Stimulated activated CD4-positive, alpha-beta T cell treated with anti-CD3 and anti-CD28 coated beads, TNF-alpha, amount 100 ng/mL, for 24 hours (primary cell): ENCODE data around the gene PM20D2.
"Not testable (repeated sequence)": the region's sequence is repeated elsewhere in the genome, so short reads cannot be mapped to it uniquely, and the experiment has no call there.

Experiments
- DNase-seq, 3 experiments: peaks; one replicate each; pipeline ENCODE4 v3.0.0-alpha.2; 2020; ENCODE audit warnings: low read depth in 3 of 3

Gene PM20D2

DNA sequence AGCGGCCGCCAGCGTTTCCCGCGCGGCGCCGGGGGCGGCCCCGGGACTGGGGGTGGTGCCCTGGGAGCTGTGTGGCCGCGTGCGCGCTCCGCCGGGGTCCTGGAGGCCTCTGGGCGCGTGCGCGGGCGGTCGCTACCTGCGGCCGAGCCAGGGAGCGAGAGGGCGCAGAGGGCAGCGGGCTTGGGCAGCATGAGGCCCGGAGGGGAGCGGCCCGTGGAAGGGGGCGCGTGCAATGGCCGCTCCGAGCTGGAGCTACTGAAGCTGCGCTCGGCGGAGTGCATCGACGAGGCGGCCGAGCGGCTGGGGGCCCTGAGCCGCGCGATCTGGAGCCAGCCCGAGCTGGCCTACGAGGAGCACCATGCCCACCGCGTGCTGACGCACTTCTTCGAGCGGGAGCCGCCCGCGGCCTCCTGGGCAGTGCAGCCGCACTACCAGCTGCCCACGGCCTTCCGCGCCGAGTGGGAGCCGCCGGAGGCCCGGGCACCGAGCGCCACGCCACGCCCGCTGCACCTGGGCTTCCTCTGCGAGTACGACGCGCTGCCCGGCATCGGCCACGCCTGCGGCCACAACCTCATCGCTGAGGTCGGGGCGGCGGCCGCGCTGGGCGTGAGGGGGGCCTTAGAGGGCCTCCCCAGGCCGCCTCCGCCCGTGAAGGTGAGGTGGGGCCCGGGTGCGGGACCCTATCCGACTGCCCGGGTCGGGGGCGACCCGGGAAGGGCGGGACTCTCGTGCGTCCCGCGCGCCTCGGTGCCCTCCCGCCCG is at the start of gene PM20D2:
Gene PM20D2, plus strand, starts transcription at position 100 of the 762 bp plus-strand sequence. Its CDS starts 90 bp downstream, at position 190.
- DNase-seq: peak; percentile 30 to 75 (median 55)

DNA sequence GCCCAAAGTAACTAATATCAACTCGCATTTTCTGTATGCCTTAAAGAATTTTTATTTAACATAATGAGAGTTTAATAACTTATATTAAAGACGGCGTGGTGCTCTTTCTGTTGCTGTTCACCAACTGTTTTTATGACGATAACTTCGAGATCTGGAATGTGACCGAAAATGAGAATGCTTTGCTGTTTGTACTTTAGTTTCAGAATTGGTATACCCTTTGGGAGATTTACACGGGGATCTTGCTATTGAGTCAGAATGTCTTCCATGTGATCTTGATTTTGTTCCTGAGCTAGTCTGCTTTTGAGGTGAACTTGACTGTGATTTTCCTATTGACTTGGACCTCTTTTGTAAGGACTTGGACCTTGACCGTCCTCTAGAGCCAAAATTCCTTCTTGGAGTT is 47.4 kb upstream of the PM20D2 start:
- DNase-seq: no peak

DNA sequence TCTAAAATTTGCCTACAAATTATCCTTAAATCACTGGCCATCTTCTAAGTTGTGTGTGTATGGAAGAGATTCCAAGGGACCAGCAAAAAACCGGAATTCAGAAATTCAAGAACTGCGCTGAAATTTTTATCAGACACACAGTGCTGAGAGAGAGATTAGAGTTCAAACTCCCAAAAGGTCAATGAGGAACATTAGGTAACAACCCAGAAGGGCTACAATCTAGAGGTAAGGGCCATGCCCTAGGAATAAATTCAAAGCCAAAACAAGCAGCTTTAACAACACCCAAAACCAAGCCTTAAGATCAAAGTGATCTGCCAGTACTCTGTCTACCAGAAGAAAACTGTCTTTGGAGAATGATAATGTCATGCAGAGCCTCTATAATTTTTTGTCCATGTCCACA is 45.7 kb upstream of the PM20D2 start:
- DNase-seq: no peak

DNA sequence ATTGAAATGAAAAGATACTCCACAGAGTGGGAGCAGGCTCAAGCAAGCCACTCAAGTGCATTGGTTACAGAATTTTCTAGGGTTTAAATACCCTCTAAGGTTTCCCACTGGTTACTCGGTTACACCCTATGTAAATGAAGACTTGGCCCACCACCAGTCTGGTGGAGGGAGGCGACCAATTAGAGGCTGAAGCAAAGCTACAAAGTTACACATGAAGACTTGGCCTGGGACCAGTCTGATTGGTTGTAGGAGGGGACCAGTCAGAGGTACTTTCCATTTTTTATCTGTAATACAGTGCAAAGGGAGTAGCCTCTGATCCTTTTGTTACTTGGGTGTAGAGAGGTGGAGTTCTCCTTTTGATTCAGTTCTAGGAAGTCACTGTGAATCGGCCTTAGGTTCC is 35.6 kb upstream of the PM20D2 start:
- no peak for DNase-seq

GRCh38 chr6:89111933-89112332 is 33.9 kb upstream of the PM20D2 start:
- no peak for DNase-seq

- DNase-seq: no peak
Observed at GRCh38 chr6:89116702-89117101, 29.2 kb upstream of the PM20D2 start.

- peak; percentile 0 to 29 (median 7) for DNase-seq
Observed at GRCh38 chr6:89117211-89118108, 28.4 kb upstream of the PM20D2 start, which contains the start of gene SRSF12. TSS of gene SRSF12 (minus strand) at chr6:89118071. CDS start at chr6:89117887, 184 bp downstream.

- no peak for DNase-seq
Observed at GRCh38 chr6:89118931-89119330, 26.9 kb upstream of the PM20D2 start.

DNA sequence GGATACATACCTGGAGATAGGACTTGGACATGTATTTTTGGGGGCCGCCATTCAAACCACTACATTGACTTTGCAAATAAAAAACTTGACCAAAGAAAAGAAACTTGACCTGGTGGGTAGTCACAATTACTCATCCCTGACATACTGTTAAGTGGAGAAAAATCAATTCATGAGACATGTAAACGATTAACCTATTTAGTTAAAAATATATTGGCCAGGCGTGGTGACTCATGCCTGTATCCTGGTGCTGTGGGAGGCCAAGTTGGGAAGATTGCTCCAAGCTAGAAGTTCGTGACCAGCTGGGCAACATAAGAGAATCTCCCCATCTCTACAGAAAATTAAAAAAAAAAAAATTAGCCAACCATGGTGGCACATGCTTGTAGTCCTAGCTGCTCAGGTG is 25.5 kb upstream of the PM20D2 start:
- no peak for DNase-seq

DNA sequence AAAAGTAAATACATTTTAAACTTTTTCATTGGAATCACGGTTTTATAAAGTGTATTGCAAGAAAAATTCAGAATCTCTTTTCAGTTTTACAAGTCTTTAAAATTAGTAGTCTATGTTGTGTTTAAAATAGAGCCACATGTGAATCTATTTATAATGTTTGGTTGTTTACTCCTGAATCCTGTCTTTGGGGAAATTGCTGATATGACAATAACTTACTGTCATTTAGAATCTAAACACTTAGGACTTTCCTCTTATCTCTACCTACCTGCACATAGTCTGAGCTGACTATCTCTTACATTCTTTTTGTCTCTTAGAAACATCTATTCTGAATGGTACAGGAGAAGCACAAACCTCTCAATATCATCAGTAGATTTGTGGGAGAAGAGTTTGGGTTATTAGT is 23.9 kb upstream of the PM20D2 start:
- no peak for DNase-seq

- no peak for DNase-seq
Observed at GRCh38 chr6:89122625-89123024, 23.2 kb upstream of the PM20D2 start.

- DNase-seq: not testable (repeated sequence)
Observed at GRCh38 chr6:89128256-89128671, 17.6 kb upstream of the PM20D2 start.

GRCh38 chr6:89131599-89131998 is 14.3 kb upstream of the PM20D2 start:
- no peak for DNase-seq

DNA sequence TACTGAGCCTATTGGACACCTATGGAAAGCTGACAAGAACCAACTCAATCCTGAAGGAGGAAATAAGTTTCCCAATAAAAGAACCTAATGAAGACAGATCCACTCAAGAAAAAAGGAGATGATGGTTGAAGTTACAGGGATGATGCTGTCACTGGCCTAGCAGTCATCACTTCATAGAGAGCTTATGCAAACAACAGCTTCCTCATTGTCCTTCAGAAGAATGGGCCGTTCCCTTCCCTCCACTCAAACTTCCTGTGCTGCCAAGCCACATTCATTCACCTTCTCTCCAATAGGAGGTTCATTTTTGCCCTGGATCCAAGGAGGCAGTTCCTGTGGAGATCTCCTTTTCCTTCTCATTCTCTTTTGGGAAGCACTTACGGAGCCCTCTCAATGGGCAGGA is 13.8 kb upstream of the PM20D2 start:
- no peak for DNase-seq

DNA sequence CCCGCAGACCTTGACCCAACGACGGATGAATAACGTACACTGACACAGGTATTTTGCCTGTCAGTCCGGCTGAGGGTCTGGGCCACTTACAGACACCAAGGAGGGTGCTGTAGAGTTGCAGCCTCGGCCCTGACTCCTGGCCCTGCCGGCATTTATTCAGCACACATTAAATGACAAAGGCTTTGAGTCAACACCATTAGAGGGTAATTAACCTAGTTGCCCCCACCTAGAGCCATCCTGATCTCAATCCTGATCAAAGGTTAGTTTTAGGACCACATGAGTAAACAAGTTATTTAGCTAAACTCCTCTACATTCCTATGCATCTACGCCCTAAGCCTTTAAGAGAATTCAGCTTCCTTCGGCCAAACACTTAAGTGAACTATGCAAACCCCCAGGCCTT is 11.9 kb upstream of the PM20D2 start:
- no peak for DNase-seq

DNA sequence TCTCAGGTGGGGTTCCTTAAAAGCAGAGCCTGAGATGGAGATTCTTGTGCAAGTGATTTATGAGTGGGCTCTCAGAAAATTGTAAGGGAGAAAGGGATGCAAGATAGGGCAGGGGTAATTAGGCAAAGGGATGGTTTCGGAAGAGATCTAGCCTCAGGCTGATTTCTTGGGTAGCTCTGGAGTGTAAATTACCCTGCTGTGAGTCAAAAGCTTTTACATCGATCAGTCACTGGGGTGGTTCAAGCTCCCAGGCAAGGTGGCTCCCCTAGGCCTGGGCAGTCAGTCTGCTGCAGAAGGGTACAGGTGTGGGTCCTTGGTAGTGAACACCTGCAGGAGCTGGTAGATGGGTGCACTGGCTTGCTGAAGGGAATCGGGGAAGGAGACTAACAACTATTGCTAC is 11.1 kb upstream of the PM20D2 start:
- no peak for DNase-seq

GRCh38 chr6:89138173-89138572 is 7.7 kb upstream of the PM20D2 start:
- DNase-seq: no peak

GRCh38 chr6:89139509-89140346 is 6.1 kb upstream of the PM20D2 start:
- no peak for DNase-seq

DNA sequence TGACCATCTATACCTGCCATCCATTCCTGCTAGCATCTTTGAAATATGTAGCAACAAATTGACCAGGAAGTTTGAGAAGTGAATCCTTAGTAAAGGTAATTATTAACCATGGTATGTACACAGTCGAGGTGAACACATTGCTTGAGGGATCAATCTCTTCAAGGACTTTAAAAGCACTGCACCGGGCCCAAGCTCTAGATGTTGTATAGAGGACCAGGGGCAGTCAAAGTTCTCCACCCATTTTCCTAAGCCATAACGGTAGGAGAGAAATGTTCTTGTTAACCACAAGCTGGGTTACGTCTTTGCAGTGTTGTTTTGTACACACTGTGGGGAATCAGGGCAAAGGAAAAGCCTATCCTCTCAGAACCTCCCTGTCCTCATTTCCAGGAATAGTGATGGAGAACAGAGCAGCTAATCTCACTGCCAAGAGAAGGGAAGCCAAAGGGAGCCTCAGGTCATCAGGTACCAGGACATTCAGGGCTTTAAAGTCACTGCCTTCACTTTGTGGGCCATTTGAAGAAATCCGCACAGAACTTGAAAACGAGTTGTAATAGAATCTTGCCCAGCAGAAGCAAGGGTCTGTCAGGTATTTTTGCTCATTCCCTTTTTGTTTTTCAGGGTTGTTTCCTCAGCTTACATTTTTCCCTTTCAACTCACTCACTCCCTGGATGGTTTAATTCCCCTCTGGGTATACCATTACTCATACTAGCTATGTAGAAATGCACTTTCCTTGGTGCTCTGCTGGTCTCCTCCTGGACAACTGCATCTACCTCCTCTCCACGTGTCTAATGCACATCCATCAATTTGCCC is 5.3 kb upstream of the PM20D2 start:
- no peak for DNase-seq

- DNase-seq: no peak
Observed at GRCh38 chr6:89144354-89144906, 1.4 kb upstream of the PM20D2 start.
